NCI-H2107 treated with DMSO at 0.1 percent for 48 hours (cell line): ENCODE results near the gene CHCHD4.

Experiments used
- DNase-seq: peaks from one replicate; lab custom pipeline; 2025; ENCODE audit not compliant: unreplicated experiment; lab: John Stamatoyannopoulos, UW

Gene CHCHD4

DNA sequence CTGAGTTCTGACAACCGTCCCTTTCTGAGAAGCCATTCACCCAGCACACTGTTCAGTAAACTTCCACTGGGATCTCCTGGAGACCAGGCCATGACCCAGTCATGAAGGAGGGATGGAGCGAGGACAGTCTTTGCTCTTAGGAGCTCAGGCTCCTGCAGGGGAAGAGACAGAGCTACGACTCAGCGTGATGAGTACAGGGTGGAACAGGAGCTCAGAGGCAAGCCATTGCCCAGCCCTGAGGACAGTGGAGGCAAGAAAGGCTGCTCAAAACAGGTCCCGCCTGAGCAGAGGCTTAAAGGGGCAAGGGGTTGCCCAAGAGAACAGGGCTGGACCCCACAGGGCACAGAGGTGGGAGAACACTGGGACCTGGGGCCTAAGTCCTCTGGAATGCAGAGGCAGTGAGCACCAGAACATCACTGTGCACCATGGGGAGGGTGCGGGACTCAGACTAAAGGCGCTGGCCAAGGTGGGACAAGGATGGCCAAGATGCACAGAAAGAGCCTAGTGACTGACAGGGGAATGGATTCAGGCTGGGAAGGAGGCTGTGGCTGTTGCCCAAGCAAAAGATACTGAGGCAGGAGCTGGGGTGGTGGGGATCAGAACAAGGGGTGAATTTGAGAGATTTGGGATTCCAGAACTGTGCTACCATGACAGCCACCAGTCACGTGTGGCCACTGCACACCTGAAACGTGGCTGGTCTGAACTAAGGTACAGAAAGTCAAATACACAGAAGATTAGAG lies 26.0 kb upstream of the CHCHD4 start:
- no peak for DNase-seq

DNA sequence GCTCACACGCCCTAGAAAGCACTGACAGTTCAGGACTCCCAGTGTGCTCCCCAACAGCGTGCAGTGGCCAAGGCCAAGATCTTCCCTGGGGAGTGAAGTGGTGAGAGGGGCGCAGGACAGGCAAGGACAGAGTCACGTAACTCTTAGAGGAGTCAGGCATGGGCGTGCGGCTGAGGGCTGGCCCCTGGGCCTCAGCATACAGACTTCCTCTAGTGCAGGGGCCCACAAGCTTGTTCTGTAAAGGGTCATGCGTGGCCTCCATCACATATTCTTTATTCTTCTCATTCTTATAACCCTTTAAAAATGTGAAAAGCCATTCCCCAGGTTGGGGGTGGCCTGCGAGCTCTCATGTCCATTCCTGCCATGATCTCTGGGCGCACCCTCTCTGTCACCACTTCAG lies 25.4 kb upstream of the CHCHD4 start:
- no peak for DNase-seq

DNA sequence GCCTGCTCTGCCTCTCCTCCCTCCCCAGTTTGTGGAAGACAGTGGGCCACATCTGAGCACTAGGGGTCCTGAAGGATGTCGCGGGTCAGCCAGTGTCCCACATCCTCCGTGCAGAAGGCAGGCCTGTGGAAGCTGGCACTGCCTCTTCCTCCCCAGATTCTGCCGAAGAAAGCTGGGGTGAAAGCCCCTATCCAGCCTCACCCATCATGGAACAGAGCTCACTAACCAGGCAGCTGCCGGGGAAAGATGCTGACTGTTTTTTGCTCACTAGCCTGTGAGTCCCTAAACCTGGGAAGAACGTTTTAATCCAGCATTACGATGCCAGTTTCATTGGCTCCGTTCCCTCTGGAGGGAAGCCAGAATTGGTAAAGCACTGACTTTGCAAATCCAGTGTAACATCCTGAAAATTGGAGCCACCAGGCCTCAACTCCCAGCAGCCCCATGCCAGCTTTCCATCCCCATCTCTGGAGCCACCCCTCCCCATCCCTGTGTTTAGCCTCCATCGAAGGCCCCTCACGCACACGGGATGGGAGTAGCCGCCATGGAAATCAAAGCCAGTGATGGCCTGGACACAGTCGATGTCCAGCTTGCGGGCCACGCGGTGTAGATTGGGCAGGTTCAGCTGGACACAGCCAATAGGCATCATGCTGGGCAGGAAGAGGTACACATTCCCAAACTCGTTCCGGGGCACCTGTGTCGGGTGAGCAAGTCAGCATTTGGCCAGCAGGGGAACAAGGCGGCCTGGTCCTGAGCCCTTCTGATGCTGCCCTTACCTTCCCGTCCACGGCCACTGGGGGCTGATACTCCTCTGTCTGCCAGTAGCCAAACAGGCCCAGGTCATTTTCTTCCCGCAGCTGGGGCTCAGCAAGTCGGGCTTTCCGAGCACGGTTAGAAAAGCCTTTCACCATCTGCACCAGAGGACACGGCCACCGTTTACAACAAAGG lies 23.6 kb upstream of the CHCHD4 start:
- no peak for DNase-seq

GRCh38 chr3:14147617-14148016 lies 22.9 kb upstream of the CHCHD4 start:
- DNase-seq, result no peak

- no peak for DNase-seq
These were observed 22.4 kb upstream of the CHCHD4 start for GRCh38 chr3:14147066-14147435.

GRCh38 chr3:14146381-14147065 lies 21.9 kb upstream of the CHCHD4 start:
- no peak for DNase-seq

- DNase-seq, result no peak
These were observed 21.2 kb upstream of the CHCHD4 start for GRCh38 chr3:14145670-14146380.

DNA sequence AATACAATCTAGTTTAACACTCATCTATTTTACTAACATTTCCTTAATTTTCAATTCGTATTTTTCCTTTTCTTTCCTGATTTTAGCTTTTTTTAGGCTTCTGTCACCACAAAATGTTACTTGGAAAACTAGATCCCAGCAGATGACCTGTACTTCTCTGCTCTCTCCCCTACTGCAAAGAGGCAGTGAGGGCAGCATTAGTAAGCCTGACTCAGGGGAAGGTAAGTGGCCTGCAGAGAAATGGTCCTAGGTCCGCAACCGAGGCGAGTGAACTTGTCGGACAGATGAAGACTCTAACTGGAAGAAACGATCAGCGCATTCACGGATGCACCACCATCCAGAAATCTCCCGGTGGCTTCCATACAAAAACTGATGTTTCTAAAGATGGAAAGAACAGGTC lies 20.6 kb upstream of the CHCHD4 start:
- DNase-seq, result peak; percentile 3

DNA sequence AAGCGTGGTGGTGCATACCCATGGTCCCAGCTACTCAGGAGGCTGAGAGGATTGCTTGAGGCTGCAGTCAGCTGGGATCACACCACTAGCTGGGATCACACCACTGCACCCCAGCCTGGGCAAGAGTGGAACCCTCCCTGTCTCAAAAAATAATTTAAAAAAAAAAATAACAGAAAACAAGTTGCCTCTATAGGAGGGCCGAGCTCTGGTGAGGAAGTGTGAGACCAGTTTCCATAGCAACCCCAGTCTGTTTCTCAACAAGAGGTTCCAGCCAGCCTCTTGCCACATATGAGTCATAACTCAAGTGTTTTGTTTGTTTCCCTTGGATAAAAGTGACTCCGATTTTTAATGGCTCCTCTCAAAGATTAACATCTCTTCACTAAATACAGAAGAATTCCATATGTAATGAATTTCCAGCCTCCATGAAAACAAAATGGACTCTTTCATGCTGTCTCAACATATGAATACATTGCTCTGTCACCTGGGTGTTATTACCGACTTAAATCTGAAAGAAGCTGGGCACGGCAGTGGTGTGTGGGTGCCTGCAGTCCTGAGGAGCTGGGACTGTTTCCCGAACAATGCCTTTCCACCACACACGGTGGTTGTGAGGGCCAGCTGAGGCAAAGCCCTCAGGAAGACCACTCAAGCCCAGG lies 19.9 kb upstream of the CHCHD4 start:
- peak; percentile 86 for DNase-seq

- DNase-seq, result peak; percentile 1
These were observed 18.9 kb upstream of the CHCHD4 start for GRCh38 chr3:14143271-14144225.

DNA sequence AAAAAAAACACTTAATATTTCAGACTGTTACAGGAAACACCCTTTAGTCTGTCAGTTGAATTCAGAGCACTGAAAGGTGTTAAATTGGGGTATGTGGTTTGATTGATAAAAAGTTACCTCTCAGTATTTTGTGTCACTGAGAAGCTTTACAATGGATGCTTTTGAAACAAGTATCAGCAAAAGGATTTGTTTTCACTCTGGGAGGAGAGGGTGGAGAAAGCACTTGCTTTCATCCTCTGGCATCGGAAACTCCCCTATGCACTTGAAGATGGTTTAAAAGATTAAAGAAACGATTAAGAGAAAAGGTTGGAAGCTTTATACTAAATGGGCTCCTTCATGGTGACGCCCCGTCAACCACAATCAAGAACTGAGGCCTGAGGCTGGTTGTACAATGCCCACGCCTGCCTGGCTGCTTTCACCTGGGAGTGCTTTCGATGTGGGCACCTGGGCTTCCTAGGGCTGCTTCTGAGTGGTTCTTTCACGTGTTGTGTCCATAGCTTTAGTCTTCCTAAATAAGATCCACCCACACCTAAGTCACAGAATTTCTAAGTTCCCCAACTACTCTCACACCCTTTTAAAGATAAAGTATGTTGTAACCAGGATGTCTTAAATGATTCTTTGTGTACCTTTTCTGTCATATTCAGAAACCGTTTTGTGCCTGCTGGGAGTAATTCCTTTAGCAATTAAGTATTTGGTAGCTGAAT lies 18.0 kb upstream of the CHCHD4 start:
- peak; percentile 9 for DNase-seq

DNA sequence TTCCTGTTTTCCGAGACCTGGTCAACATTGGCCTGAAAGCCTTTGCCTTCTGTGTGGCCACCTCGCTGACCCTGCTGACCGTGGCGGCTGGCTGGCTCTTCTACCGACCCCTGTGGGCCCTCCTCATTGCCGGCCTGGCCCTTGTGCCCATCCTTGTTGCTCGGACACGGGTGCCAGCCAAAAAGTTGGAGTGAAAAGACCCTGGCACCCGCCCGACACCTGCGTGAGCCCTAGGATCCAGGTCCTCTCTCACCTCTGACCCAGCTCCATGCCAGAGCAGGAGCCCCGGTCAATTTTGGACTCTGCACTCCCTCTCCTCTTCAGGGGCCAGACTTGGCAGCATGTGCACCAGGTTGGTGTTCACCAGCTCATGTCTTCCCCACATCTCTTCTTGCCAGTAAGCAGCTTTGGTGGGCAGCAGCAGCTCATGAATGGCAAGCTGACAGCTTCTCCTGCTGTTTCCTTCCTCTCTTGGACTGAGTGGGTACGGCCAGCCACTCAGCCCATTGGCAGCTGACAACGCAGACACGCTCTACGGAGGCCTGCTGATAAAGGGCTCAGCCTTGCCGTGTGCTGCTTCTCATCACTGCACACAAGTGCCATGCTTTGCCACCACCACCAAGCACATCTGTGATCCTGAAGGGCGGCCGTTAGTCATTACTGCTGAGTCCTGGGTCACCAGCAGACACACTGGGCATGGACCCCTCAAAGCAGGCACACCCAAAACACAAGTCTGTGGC lies 17.1 kb upstream of the CHCHD4 start:
- DNase-seq, result no peak

DNA sequence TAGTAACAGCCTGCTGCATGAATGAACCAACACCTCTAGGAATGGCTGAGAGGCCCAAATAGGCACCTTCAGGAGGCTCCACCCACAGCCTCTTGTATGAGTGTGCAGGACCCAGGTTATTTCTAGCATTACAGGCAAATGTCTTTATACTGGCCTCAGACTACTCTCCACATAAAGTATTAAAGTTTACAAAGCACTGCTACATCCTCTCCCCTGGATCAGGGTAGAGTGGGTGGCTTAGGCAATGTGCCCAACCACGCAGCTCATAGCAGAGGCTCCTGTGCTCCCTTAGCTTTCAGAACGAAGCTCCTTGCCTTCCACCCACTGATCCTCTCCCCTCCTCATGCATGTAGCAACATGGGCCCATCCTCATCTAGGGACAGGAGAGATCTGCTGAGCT lies 16.5 kb upstream of the CHCHD4 start:
- peak; percentile 1 for DNase-seq

- no peak for DNase-seq
These were observed 16.0 kb upstream of the CHCHD4 start for GRCh38 chr3:14140668-14141067.

GRCh38 chr3:14139771-14140170 lies 15.1 kb upstream of the CHCHD4 start:
- DNase-seq, result no peak

DNA sequence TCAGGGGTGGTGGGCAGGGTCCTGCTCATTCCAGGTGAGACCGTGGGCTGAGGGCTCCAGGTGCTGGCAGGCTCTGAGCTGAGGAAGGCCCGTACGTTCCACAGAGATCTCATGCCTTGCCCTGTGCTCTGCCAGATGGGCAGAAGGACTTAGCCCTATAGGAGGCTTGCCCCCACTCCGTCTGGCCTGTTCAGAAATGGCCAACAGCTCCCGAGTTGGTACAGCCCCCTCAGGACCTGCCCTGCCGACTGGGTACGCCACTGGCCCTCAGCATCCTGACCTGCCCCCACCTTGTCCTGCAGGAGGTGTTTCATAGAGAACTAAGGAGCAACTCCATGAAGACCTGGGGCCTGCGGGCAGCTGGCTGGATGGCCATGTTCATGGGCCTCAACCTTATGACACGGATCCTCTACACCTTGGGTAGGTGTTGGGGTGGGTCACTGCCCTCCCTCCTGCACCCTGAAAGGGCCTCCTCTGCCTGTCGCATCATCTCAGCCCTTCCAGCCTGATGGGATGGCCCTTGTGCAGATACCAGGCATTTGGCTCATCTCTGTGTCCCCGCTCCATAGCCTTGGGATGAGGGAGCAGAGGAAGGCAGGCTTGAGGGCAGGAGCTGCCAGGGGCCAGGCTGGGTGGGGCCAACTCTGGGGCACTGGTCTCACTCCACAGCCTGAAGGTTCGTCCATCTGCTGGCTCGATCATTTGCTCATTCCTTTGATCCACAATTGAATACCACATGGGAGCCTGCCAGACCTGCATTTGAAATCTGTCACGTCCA lies 14.4 kb upstream of the CHCHD4 start:
- DNase-seq, result no peak

DNA sequence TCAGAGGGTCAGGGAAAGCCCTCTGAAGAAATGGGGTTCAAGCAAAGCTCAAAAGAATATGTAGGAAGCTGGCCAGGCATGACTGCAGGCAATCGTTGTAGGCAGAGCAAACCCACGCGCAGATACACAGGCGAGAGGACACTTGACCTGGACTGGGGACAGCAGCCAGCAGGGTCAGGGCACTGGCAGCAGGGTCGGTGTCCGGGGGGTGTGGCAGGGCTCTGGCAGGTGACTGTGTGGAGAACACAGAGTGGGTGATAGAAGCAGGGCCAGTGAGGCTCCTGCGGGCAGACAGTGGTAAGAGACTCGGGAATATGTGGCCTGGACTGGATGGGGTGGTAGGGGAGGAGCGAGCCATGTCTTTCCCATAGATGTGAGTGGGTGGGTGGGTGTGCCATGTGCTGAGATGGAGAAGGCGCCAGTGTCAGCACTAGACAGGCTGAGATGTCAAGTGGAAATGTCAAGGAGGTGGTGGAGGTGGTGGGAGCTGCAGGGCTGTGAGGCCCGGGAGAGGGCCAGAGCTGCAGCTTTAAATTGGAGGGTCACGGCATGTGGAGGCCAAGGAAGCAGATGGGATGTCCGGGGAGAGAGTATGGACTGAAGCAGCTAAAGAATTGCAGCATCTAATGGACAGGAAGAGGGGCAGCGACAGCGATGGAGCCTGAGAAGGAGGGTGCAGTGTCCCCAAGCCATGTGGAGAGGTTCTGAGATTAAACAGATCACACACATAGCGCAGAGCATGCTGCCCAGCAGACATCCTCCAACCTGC lies 13.6 kb upstream of the CHCHD4 start:
- no peak for DNase-seq
